CD4-positive, alpha-beta memory T cell (primary cell): ENCODE data around the gene TBX6. TPM values are rescaled to one million over a fixed set of nuclear protein-coding genes. Genes with fewer than 3 reads are reported as not detected.

Experiments used
- CTCF ChIA-PET: fragments of 350-600 bp; sonication (Branson Sonifier 250); formaldehyde crosslinking; loops from one replicate; lab custom pipeline; 2021; ENCODE audit warnings: inconsistent platforms; ENCODE audit not compliant: partially characterized antibody; lab: Charles Lee
- POLR2A ChIA-PET: fragments of 350-600 bp; sonication (Branson Sonifier 250); formaldehyde crosslinking; loops from one replicate; lab custom pipeline; 2021; ENCODE audit not compliant: partially characterized antibody; lab: Charles Lee
- DNase-seq, 5 donors: peaks; one replicate each; pipeline versions ENCODE4 v3.0.0 to v3.0.0-alpha.2; 2020 to 2022; ENCODE audit warnings: mixed read lengths in 1 of 5
- H3K27ac ChIP-seq: one replicate; pipeline ENCODE4 v1.7.0; 2013; ENCODE audit warnings: low read depth, low read length
- H3K27me3 ChIP-seq: 2 replicates; pipeline ENCODE4 v1.7.0; 2013; ENCODE audit warnings: mild to moderate bottlenecking, low read length, moderate library complexity; ENCODE audit not compliant: insufficient read depth
- H3K36me3 ChIP-seq: 2 replicates; pipeline ENCODE4 v1.7.0; 2013; ENCODE audit warnings: mild to moderate bottlenecking, low read length, moderate library complexity; ENCODE audit not compliant: insufficient read depth
- H3K4me1 ChIP-seq: 2 replicates; pipeline ENCODE4 v1.7.0; 2013; ENCODE audit warnings: mild to moderate bottlenecking, low read length, moderate library complexity; ENCODE audit not compliant: insufficient read depth
- H3K4me3 ChIP-seq, 2 donors: one replicate each; pipeline ENCODE4 v1.7.0; 2013; ENCODE audit warnings: low read length in 2 of 2, mild to moderate bottlenecking in 1 of 2
- H3K9me3 ChIP-seq, 2 donors: one replicate each; pipeline ENCODE4 v1.7.0; 2013; ENCODE audit warnings: low read length in 2 of 2, control low read depth in 1 of 2; ENCODE audit not compliant: control insufficient read depth in 1 of 2
- H3K27ac Mint-ChIP-seq, 7 donors: one replicate each; pipeline ENCODE4 v1.8.0; 2020 to 2021; ENCODE audit warnings: mixed read lengths in 7 of 7, mild to moderate bottlenecking in 6 of 7, inconsistent platforms in 3 of 7, moderate library complexity in 3 of 7
- H3K27me3 Mint-ChIP-seq, 2 donors: one replicate each; pipeline ENCODE4 v1.8.0; 2020 to 2021; ENCODE audit warnings: mixed read lengths in 2 of 2
- H3K36me3 Mint-ChIP-seq, 2 donors: one replicate each; pipeline ENCODE4 v1.8.0; 2020 to 2021; ENCODE audit warnings: mixed read lengths in 2 of 2, inconsistent platforms in 1 of 2, mild to moderate bottlenecking in 1 of 2
- H3K4me1 Mint-ChIP-seq, 4 donors: one replicate each; pipeline ENCODE4 v1.8.0; 2020 to 2021; ENCODE audit warnings: mixed read lengths in 4 of 4, mild to moderate bottlenecking in 1 of 4
- H3K4me3 Mint-ChIP-seq, 8 donors: one replicate each; pipeline ENCODE4 v1.8.0; 2020 to 2021; ENCODE audit warnings: mixed read lengths in 8 of 8, mild to moderate bottlenecking in 7 of 8, moderate library complexity in 6 of 8, inconsistent platforms in 3 of 8
- H3K9me3 Mint-ChIP-seq, 8 donors: one replicate each; pipeline ENCODE4 v1.8.0; 2020 to 2021; ENCODE audit warnings: mixed read lengths in 8 of 8, mild to moderate bottlenecking in 5 of 8, inconsistent platforms in 3 of 8, moderate library complexity in 1 of 8
- intact Hi-C: fragments of 100-400 bp; cut with micrococcal nuclease; formaldehyde crosslinking; loops from one replicate; pipeline ENCODE4 v1.15.1; 2023
- polyA plus RNA-seq, 2 donors: library from polyadenylated mRNA; unstranded; fragments of 300-500 nt; fragmentation: Illumina TruSeq; gene quantifications; one replicate each; pipeline ENCODE4 v1.2.3, GENCODE V29; 2021
- total RNA-seq, 2 experiments: library from RNA; stranded (reverse); gene quantifications; one replicate each; pipeline ENCODE4 v1.2.3, GENCODE V29; 2021

Gene TBX6
- total and polyA plus RNA-seq, 4 experiments from 2014 or later = 0.36 to 1.4 (median 1.3) TPM; not detected in 1

DNA sequence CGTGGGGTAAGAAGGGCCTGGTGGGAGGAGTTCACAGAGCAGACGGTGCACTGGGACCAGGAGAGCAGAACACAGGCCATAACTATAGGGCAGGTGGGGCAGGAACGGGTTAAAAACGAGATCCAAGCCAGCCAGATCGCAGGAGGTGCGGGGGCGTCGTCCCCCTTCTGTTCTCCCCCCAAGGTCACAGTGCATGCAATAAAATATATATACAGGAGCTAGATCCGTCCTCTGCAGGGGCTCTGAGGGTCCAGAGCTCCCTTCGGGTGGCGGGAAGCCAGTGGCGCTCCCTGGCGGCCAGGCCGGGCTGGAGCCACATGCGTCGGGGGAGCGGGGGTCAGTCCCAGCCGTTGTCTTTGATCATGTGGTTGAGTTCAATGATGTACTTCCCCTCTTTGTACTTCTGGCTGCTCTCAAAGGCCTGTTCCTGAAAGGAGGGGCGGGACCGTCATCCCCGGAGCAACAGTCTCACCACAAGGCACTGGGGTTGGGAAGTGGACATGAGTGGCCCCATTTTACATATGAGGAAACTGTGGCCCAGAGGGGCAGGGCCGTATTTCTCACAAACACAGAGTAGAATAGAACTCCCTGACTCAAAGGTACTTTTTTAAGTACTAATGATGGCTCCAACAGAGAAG, 768 bp upstream of the TBX6 start:
- Mint-ChIP-seq H3K4me1 (peaks cover 28 to 65% (median 45%) of the 10 kb centered on the region in 4 donors), H3K27me3 (no peaks in the 10 kb centered on the region), H3K36me3 (peaks cover 27 to 40% of the 10 kb centered on the region in 2 donors), H3K27ac (peak overlapping the region; percentile 84 to 98 (median 95)), H3K4me3 (peak overlapping the region; percentile 87 to 95 (median 90)), H3K9me3 (peaks cover 0 to 13% (median 11%) of the 10 kb centered on the region in 8 donors)
- peaks cover 13% of the 10 kb centered on the region for H3K36me3 ChIP-seq
- CTCF ChIA-PET = interaction anchor here (0.6 to 6.3 kb wide), 30 partner anchors 8 to 325 kb away, joined by 3 to 60 read pairs (median 4); partner anchors contain the start of genes ALDOA, CORO1A, GDPD3 and MAPK3
- intact Hi-C loops = loop anchor here (1.0 kb wide), 1 partner anchor 317 kb away; no protein-coding TSS in a partner anchor
- no peaks in the 10 kb centered on the region for H3K27me3 ChIP-seq
- peaks cover 60% of the 10 kb centered on the region for H3K4me1 ChIP-seq
- peak overlapping the region in 1 of 2 donors; percentile 72 for H3K4me3 ChIP-seq
- peaks cover 10 to 11% of the 10 kb centered on the region in 2 donors for H3K9me3 ChIP-seq
- POLR2A ChIA-PET = interaction anchor here (0.6 to 13.6 kb wide), 25 partner anchors 10 to 1113 kb away, joined by 3 to 404 read pairs (median 6); partner anchors contain the start of genes ALDOA, CORO1A, DCTPP1 and GDPD3
- H3K27ac ChIP-seq = peak overlapping the region; percentile 75
- DNase-seq = peak; percentile 59 to 88 (median 63)

DNA sequence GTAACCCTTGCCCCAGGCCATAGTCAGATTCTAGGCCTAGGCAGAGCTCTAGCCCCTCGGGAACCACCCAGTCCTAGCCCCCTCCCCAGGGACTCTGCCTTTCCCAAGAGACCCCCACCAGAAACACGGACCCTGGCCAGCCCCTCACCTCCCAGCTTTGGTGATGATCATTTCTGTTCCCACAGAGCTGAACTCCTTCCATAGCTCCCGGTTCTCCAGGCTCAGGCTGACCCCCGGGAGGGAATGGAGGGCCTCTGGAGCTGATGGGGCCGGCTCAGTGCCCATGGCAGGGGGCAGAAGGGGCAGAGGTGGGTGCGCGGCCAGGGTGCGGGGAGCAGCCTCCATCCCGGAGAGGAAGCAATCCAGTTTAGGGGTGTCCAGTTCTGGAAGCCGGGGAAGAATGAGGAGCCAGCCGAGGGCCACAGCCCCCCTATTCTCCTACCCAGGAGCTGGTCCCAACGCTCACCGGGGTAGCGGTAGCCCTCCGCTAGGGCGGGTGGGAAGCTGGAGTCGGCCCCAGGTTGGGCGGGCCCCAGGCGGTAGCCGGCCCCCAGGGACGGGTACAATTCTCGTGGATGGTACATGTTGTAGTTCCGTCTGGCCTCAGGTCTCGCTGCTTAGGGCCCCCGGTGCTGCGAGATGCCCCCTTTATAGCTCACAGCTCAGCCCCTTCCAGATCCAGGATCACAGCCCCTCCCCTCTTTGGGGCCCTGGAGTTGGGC, 953 bp downstream of the TBX6 start:
- Histone ChIP-seq H3K4me3 (no peak overlapping the region), H3K27ac (no peak overlapping the region), H3K9me3 (no peaks in the 10 kb centered on the region), H3K4me1 (peaks cover 56% of the 10 kb centered on the region), H3K27me3 (no peaks in the 10 kb centered on the region), H3K36me3 (peaks cover 13% of the 10 kb centered on the region)
- intact Hi-C loops = loop anchor here (1.0 kb wide), 2 partner anchors 25 to 37 kb away; partner anchors contain the start of gene ALDOA
- Mint-ChIP-seq H3K36me3 (peaks cover 22 to 30% of the 10 kb centered on the region in 2 donors), H3K4me1 (peaks cover 26 to 60% (median 41%) of the 10 kb centered on the region in 4 donors), H3K27me3 (no peaks in the 10 kb centered on the region), H3K9me3 (no peaks in the 10 kb centered on the region), H3K4me3 (peak overlapping the region in 7 of 8 donors; percentile 33 to 85 (median 61)), H3K27ac (peak overlapping the region in 4 of 7 donors; percentile 64 to 81 (median 75))
- CTCF ChIA-PET = interaction anchor here (1.0 to 6.3 kb wide), 15 partner anchors 12 to 507 kb away, joined by 3 to 60 read pairs (median 8); partner anchors contain the start of genes ALDOA, CORO1A and PPP4C
- POLR2A ChIA-PET = interaction anchor here (0.8 to 13.6 kb wide), 14 partner anchors 12 to 317 kb away, joined by 3 to 404 read pairs (median 15); partner anchors contain the start of genes ALDOA, CORO1A, GDPD3 and KIF22
- no peak for DNase-seq

DNA sequence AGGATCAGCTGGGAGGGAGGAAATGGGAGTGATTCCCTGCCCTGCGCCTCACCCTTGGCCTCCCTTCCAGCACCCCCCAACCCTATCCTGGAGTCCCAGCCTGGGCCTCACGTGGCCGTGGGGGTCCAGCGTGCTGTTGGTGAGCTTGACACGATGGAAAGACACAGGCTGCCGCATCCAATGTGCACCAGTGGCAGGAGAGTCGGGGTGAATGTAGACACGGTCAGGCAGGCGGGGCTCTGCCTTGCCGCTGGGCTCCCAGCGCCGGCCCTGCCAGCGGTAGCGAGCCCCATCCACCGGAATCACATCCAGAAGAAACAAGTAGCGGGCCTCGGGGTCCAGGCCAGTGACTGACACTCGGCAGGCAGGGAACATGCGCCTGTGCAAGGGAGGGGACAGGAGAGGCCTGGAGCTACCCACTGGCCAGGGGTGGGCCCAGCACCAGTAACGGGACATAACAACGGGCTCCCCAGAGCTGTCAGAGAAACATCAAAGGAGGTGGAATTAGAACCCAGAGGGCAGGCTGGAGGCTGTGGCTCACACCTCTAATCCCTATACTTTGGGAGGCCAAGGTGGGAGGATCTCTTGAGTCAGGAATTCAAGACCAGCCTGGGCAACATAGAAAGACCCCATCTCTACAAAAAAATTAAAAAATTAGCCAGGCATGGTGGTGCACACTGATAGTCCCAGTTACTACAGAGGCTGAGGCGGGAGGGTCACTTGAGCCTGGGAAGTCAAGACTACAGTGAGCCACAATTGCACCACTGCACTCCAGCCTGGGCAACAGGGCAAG, 2.7 kb downstream of the TBX6 start:
- Mint-ChIP-seq H3K27ac (peak overlapping the region in 5 of 7 donors; percentile 22 to 78 (median 66)), H3K27me3 (no peaks in the 10 kb centered on the region), H3K36me3 (peaks cover 14 to 18% of the 10 kb centered on the region in 2 donors), H3K4me1 (peaks cover 20 to 47% (median 30%) of the 10 kb centered on the region in 4 donors), H3K9me3 (no peaks in the 10 kb centered on the region), H3K4me3 (no peak overlapping the region)
- Histone ChIP-seq H3K27me3 (no peaks in the 10 kb centered on the region), H3K27ac (no peak overlapping the region), H3K4me3 (no peak overlapping the region), H3K4me1 (peaks cover 40% of the 10 kb centered on the region), H3K36me3 (peaks cover 9% of the 10 kb centered on the region), H3K9me3 (no peaks in the 10 kb centered on the region)
- CTCF ChIA-PET = interaction anchor here (0.7 to 6.3 kb wide), 3 partner anchors 15 to 320 kb away, joined by 3 to 48 read pairs (median 3); partner anchors contain the start of gene ALDOA
- intact Hi-C loops = loop anchor here (5.0 kb wide), 1 partner anchor 33 kb away; the partner anchor contains the start of gene MAPK3
- DNase-seq = no peak
- POLR2A ChIA-PET = interaction anchor here (9.0 to 13.6 kb wide), 2 partner anchors 16 to 96 kb away, joined by 292 to 404 read pairs; partner anchors contain the start of genes ALDOA, CORO1A and PPP4C

DNA sequence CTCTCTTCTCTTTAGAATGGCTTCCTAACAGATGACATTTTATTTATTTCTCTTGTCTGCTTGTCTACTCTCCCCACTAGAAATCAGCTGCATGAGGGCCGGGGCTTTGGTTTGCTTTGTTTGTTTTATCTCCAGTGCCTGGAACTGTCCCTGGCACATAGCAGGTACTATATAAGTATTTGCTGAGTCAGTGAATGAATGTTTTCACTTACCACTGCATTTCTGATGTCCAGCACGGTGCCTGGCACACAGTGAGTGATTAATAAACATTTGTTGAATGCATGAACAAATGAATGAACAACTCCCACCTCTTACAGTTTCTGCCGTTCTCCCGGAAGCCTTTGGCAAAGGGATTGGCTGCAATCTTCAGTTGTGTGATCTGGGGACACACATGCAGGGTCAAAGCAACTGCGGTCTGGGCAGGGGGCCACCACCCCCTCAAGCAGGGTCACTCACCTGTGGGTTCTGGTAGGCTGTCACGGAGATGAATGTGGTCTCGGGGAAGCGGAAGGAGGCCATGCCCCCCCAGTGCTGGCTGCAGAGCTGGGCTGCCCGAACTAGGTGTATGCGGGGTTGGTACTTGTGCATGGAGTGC, 3.4 kb downstream of the TBX6 start:
- Mint-ChIP-seq H3K36me3 (peaks cover 14 to 22% of the 10 kb centered on the region in 2 donors), H3K27me3 (no peaks in the 10 kb centered on the region), H3K4me3 (peak overlapping the region in 1 of 8 donors; percentile 25), H3K27ac (peak overlapping the region in 5 of 7 donors; percentile 43 to 78 (median 61)), H3K9me3 (no peaks in the 10 kb centered on the region), H3K4me1 (peaks cover 18 to 46% (median 28%) of the 10 kb centered on the region in 4 donors)
- DNase-seq = no peak
- H3K4me3 ChIP-seq = no peak overlapping the region
- intact Hi-C loops = loop anchor here (5.0 kb wide), 1 partner anchor 34 kb away; the partner anchor contains the start of gene MAPK3
- ChIA-PET POLR2A (interaction anchor here (9.0 to 13.6 kb wide), 2 partner anchors 15 to 97 kb away, joined by 292 to 404 read pairs; partner anchors contain the start of genes ALDOA, CORO1A and PPP4C), CTCF (interaction anchor here (1.6 to 6.3 kb wide), 2 partner anchors 23 to 321 kb away, joined by 3 to 48 read pairs; partner anchors contain the start of gene ALDOA)
- H3K9me3 ChIP-seq = no peaks in the 10 kb centered on the region
- H3K36me3 ChIP-seq = peaks cover 13% of the 10 kb centered on the region
- H3K4me1 ChIP-seq = peaks cover 34% of the 10 kb centered on the region
- H3K27me3 ChIP-seq = no peaks in the 10 kb centered on the region
- H3K27ac ChIP-seq = no peak overlapping the region

DNA sequence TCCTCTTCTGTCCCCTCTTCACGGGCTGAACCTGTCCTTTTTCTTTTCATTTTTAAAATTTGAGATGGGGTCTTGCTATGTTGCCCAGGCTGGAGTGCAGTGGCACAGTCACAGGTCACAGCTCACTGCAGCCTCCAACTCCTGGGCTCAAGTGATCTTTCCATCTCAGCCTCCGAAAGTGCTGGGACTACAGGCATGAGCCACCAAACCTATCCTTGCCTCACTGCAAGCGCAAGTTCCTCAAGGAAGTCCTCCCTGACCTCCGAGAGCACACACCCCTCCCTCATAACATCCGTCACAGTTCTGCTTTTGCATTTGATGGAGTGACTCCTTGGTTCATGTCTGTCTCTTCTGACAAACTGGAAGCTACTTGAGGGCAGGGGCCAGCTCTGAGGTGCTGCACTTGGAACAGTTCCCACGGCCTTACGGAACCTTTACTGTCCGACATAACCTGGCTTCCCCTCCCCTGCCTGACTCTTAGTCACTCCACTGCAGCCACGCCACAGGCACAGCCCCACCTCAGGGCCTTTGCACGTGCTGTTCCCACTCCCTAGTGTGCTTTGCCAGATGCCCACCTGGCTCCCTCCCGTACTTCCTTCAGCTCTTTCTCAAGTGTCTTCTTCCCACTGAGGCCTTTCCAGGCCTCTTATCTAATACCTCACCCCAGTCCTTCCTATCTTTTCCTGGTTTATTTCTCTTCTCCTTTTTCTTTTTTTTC, 4.4 kb downstream of the TBX6 start:
- peak overlapping the region in 2 of 8 donors; percentile 25 to 58 for H3K4me3 Mint-ChIP-seq
- H3K4me1 Mint-ChIP-seq = peaks cover 12 to 36% (median 21%) of the 10 kb centered on the region in 4 donors
- Histone ChIP-seq H3K4me3 (no peak overlapping the region), H3K9me3 (no peaks in the 10 kb centered on the region), H3K27ac (no peak overlapping the region), H3K27me3 (no peaks in the 10 kb centered on the region), H3K4me1 (peaks cover 24% of the 10 kb centered on the region), H3K36me3 (peaks cover 23% of the 10 kb centered on the region)
- H3K27me3 Mint-ChIP-seq = no peaks in the 10 kb centered on the region
- ChIA-PET CTCF (no interaction called here), POLR2A (interaction anchor here (13.6 kb wide), 1 partner anchor 14 kb away, joined by 404 read pairs; the partner anchor contains the start of genes ALDOA and PPP4C)
- H3K27ac Mint-ChIP-seq = peak overlapping the region in 4 of 7 donors; percentile 19 to 82 (median 44)
- peaks cover 16 to 27% of the 10 kb centered on the region in 2 donors for H3K36me3 Mint-ChIP-seq
- intact Hi-C loops = loop anchor here (5.0 kb wide), 1 partner anchor 35 kb away; the partner anchor contains the start of gene MAPK3
- H3K9me3 Mint-ChIP-seq = no peaks in the 10 kb centered on the region
- DNase-seq = no peak
